Measurements from ENCODE around the gene TMEM63A.
"Not testable (repeated sequence)": the region's sequence is repeated elsewhere in the genome, so short reads cannot be mapped to it uniquely, and the experiment has no call there.

Gene TMEM63A

GRCh38 chr1:225881959-225882693 lies at the start of gene TMEM63A:
Gene TMEM63A, minus strand, starts transcription at chr1:225882380. Its CDS starts 4,800 bp downstream, at chr1:225877580.
- peak; percentile 89 for DNase-seq (ENCODE audit: low read depth)

GRCh38 chr1:225931270-225932136 lies 49.3 kb upstream of the TMEM63A start:
- no peak for DNase-seq (ENCODE audit: low read depth)

GRCh38 chr1:225930566-225930965 lies 48.4 kb upstream of the TMEM63A start:
- no peak for DNase-seq (ENCODE audit: low read depth)

GRCh38 chr1:225929462-225929861 lies 47.3 kb upstream of the TMEM63A start:
- not testable (repeated sequence) for DNase-seq (ENCODE audit: low read depth)

GRCh38 chr1:225928186-225929175 lies 46.3 kb upstream of the TMEM63A start:
- DNase-seq (ENCODE audit: low read depth) = no peak

- no peak for DNase-seq (ENCODE audit: low read depth)
Observed at GRCh38 chr1:225926551-225927113, 44.5 kb upstream of the TMEM63A start.

GRCh38 chr1:225923692-225924555 lies 41.7 kb upstream of the TMEM63A start, which contains the start of gene PYCR2:
Gene PYCR2, minus strand, starts transcription at chr1:225924250. Its CDS starts 140 bp downstream, at chr1:225924110.
- peak; percentile 87 for DNase-seq (ENCODE audit: low read depth)

- no peak for DNase-seq (ENCODE audit: low read depth)
Observed at GRCh38 chr1:225923381-225923691, 41.2 kb upstream of the TMEM63A start.

GRCh38 chr1:225921734-225922709 lies 39.8 kb upstream of the TMEM63A start:
- DNase-seq (ENCODE audit: low read depth) = no peak

- no peak for DNase-seq (ENCODE audit: low read depth)
Observed at GRCh38 chr1:225919906-225920305, 37.7 kb upstream of the TMEM63A start.

GRCh38 chr1:225918280-225918679 lies 36.1 kb upstream of the TMEM63A start:
- DNase-seq (ENCODE audit: low read depth) = no peak

GRCh38 chr1:225917536-225917935 lies 35.4 kb upstream of the TMEM63A start:
- DNase-seq (ENCODE audit: low read depth) = no peak

GRCh38 chr1:225917101-225917500 lies 34.9 kb upstream of the TMEM63A start:
- DNase-seq (ENCODE audit: low read depth) = no peak

- DNase-seq (ENCODE audit: low read depth) = no peak
Observed at GRCh38 chr1:225915538-225915991, 33.4 kb upstream of the TMEM63A start.

GRCh38 chr1:225914947-225915346 lies 32.8 kb upstream of the TMEM63A start:
- DNase-seq (ENCODE audit: low read depth) = no peak

- DNase-seq (ENCODE audit: low read depth) = no peak
Observed at GRCh38 chr1:225914391-225914790, 32.2 kb upstream of the TMEM63A start.

GRCh38 chr1:225911191-225912130 lies 29.3 kb upstream of the TMEM63A start:
- peak; percentile 66 for DNase-seq (ENCODE audit: low read depth)

- DNase-seq (ENCODE audit: low read depth) = no peak
Observed at GRCh38 chr1:225909477-225909876, 27.3 kb upstream of the TMEM63A start.
